Adrenal gland (tissue), 12 donors: ENCODE data around the gene SLC35F6. TPM values are rescaled to one million over a fixed set of nuclear protein-coding genes. Genes with fewer than 3 reads are reported as not detected.
A peak's percentile ranks its signal among the peaks of the same experiment; 100 is the strongest.

Experiments used
- DNase-seq, 7 donors: peaks; one replicate each; pipeline ENCODE4 v3.0.0-alpha.2; 2019 to 2020
- H3K27ac ChIP-seq, 5 donors: fragments of 200-600 bp; sonication (generic) in 4 of 5; 1 replicate in 3 of 5; 2 replicates in 2 of 5; pipeline versions ENCODE4 v1.5.1 to v1.8.0; 2016 to 2020; ENCODE audit warnings: mild to moderate bottlenecking in 1 of 5
- H3K27me3 ChIP-seq: fragments of 200-600 bp; 2 replicates; pipeline ENCODE4 v1.8.0; 2021
- H3K36me3 ChIP-seq, 2 donors: fragments of 200-600 bp; replicated peaks in 1 of 2; 1 replicate in 1 of 2; 2 replicates in 1 of 2; pipeline versions ENCODE4 v1.5.1 to v1.8.0; 2018 to 2022
- H3K4me1 ChIP-seq, 2 donors: fragments of 200-600 bp; replicated peaks in 1 of 2; 1 replicate in 1 of 2; 2 replicates in 1 of 2; pipeline versions ENCODE4 v1.5.1 to v1.8.0; 2018 to 2021
- H3K4me3 ChIP-seq, 4 donors: fragments of 200-600 bp; sonication (generic) in 3 of 4; one replicate each; pipeline ENCODE4 v1.5.1; 2016 to 2018
- H3K9me3 ChIP-seq, 3 donors: fragments of 200-600 bp; sonication (generic) in 1 of 3; replicated peaks in 1 of 3; 1 replicate in 2 of 3; 2 replicates in 1 of 3; pipeline versions ENCODE4 v1.5.1 to v1.8.0; 2016 to 2021
- CTCF ChIP-seq, 6 experiments: fragments of 450-650 bp in 4 of 6; fragments of 200-600 bp in 2 of 6; sonication (generic) in 1 of 6; IDR thresholded peaks; 1 replicate in 5 of 6; 2 replicates in 1 of 6; pipeline versions ENCODE4 v1.5.1 to v1.8.0; 2016 to 2021; ENCODE audit warnings: antibody characterized with exemption in 6 of 6, mild to moderate bottlenecking in 2 of 6, moderate library complexity in 1 of 6
- POLR2A ChIP-seq, 2 donors: fragments of 450-650 bp; IDR thresholded peaks; one replicate each; pipeline ENCODE4 v1.6.1; 2017; ENCODE audit warnings: antibody characterized with exemption in 2 of 2, mild to moderate bottlenecking in 2 of 2, moderate library complexity in 1 of 2
- WGBS, 4 donors: extraction: QIAGEN DNeasy Blood & Tissue Kit in 2 of 4; methylation state at CpG; one replicate each; pipeline versions ENCODE4 v1.1.5 to v1.1.7; 2013 to 2017; 5-methylcytosine and 5-hydroxymethylcytosine counted together
- intact Hi-C, 2 donors: fragments of 100-400 bp; cut with DNase I; formaldehyde crosslinking; loops; one replicate each; pipeline versions ENCODE4 v1.14.1 to v1.15.0; 2022 to 2023
- polyA plus RNA-seq, 3 donors: library from polyadenylated mRNA; stranded (reverse); fragments of 200-250 nt in 2 of 3; fragments of 350-450 nt in 1 of 3; fragmentation: Illumina TruSeq in 1 of 3; extraction: RNeasy Lipid Tissue Mini Kit (QIAGEN cat#74804) in 1 of 3; gene quantifications; one replicate each; pipeline ENCODE4 v1.2.3, GENCODE V29; 2013 to 2014
- total RNA-seq, 9 donors: library from RNA; depleted of rRNA in 4 of 9; stranded (reverse); fragments of >200 nt in 4 of 9; fragments of 120-200 nt in 1 of 9; fragmentation: NEBNext Ultra II Directional in 1 of 9; extraction: Animal tissue kit (Norgen Biotek cat#: 25700) in 1 of 9; gene quantifications; one replicate each; pipeline versions ENCODE4 v1.1.0 to v1.2.4, GENCODE V29; 2013 to 2023
- donor health status: healthy with polysubstance abuse.
- donor health status: Bipolar disorder and iron deficiency.
- donor health status: DM: yes; HTN: yes; CAD: no.
- donor health status: DM: no; HTN: no; CAD: no.
- donor health status: DM: no; HTN: no; CAD: no.
- donor health status: DM: yes; HTN: yes; CAD: no.

SLC35F6 gene
- total and polyA plus RNA-seq, 12 donors: 20.0 to 92.4 (median 56.7) TPM

GRCh38 chr2:26763019-26763418, 1.1 kb upstream of the SLC35F6 start:
- H3K4me3 ChIP-seq: no peak overlapping the region
- intact Hi-C loops: no loop called here
- no peaks in the 10 kb centered on the region for H3K27me3 ChIP-seq
- H3K27ac ChIP-seq: no peak overlapping the region
- peaks cover 23 to 45% of the 10 kb centered on the region in 2 donors for H3K4me1 ChIP-seq
- H3K36me3 ChIP-seq: no peaks in the 10 kb centered on the region
- no peak for DNase-seq
- H3K9me3 ChIP-seq: no peaks in the 10 kb centered on the region
- 89 to 96% (median 95%) methylated on average over 9 to 10 of the region's 10 CpGs for WGBS, 4 donors
- no peak for TF ChIP-seq POLR2A (IDR thresholded peaks at IDR 0.05)
- TF ChIP-seq CTCF (IDR thresholded peaks at IDR 0.05): no peak

- 10 to 26% (median 13%) methylated on average over 3 of the region's 3 CpGs for WGBS, 4 donors
- H3K4me1 ChIP-seq: peaks cover 20 to 49% of the 10 kb centered on the region in 2 donors
- no peak for TF ChIP-seq POLR2A (IDR thresholded peaks at IDR 0.05)
- H3K27me3 ChIP-seq: no peaks in the 10 kb centered on the region
- intact Hi-C loops: no loop called here
- no peak for DNase-seq
- H3K36me3 ChIP-seq: no peaks in the 10 kb centered on the region
- H3K27ac ChIP-seq: peak overlapping the region in 4 of 5 donors; percentile 72 to 97 (median 86)
- peak overlapping the region; percentile 46 to 92 (median 80) for H3K4me3 ChIP-seq
- H3K9me3 ChIP-seq: no peaks in the 10 kb centered on the region
Observed at GRCh38 chr2:26764906-26765305, 822 bp downstream of the SLC35F6 start.

GRCh38 chr2:26765475-26766200, 1.6 kb downstream of the SLC35F6 start:
- no peaks in the 10 kb centered on the region for H3K9me3 ChIP-seq
- H3K27ac ChIP-seq: peak overlapping the region in 2 of 5 donors; percentile 90 to 97
- TF ChIP-seq POLR2A (IDR thresholded peaks at IDR 0.05): no peak
- TF ChIP-seq CTCF (IDR thresholded peaks at IDR 0.05): no peak
- no peaks in the 10 kb centered on the region for H3K27me3 ChIP-seq
- H3K4me3 ChIP-seq: peak overlapping the region in 1 of 4 donors; percentile 79
- peaks cover 23 to 56% of the 10 kb centered on the region in 2 donors for H3K4me1 ChIP-seq
- 86 to 91% (median 89%) methylated on average over 7 to 10 of the region's 10 CpGs for WGBS, 4 donors
- intact Hi-C loops: no loop called here
- no peak for DNase-seq
- H3K36me3 ChIP-seq: no peaks in the 10 kb centered on the region

- intact Hi-C loops: no loop called here
- H3K4me3 ChIP-seq: no peak overlapping the region
- peak overlapping the region in 3 of 5 donors; percentile 16 to 27 (median 18) for H3K27ac ChIP-seq
- peaks cover 38 to 71% of the 10 kb centered on the region in 2 donors for H3K4me1 ChIP-seq
- no peak for DNase-seq
- WGBS, 4 donors: 46 to 68% (median 61%) methylated on average over 3 to 5 of the region's 5 CpGs
- H3K9me3 ChIP-seq: no peaks in the 10 kb centered on the region
- TF ChIP-seq CTCF (IDR thresholded peaks at IDR 0.05) (no peak), POLR2A (IDR thresholded peaks at IDR 0.05) (no peak)
- H3K27me3 ChIP-seq: no peaks in the 10 kb centered on the region
- H3K36me3 ChIP-seq: no peaks in the 10 kb centered on the region
Observed at GRCh38 chr2:26767129-26767528, 3.0 kb downstream of the SLC35F6 start.
